MCF 10A (cell line): ENCODE measurements around the gene SLC6A11. TPM values are rescaled to one million over a fixed set of nuclear protein-coding genes. Genes with fewer than 3 reads are reported as not detected.

ENCODE experiments used
- BruUV-seq: library from RNA; stranded (reverse); fragments of 400-500 nt; replicated peaks from 2 replicates; lab custom pipeline; 2021; lab: Mats Ljungman, UMichigan
- CTCF ChIA-PET: fragments of 300-600 bp; sonication (Branson Sonifier 250); formaldehyde crosslinking; extraction: SDS; loops from one replicate; lab custom pipeline; 2021; ENCODE audit warnings: antibody characterized with exemption, inconsistent platforms; lab: Yijun Ruan, JAX
- POLR2A ChIA-PET: fragments of 300-600, 350-650 bp; sonication (Branson Sonifier 250); formaldehyde crosslinking; extraction: SDS; loops from one replicate; lab custom pipeline; 2020; ENCODE audit warnings: antibody characterized with exemption, inconsistent platforms; lab: Yijun Ruan, JAX
- DNase-seq: peaks from one replicate; pipeline ENCODE4 v3.0.0-alpha.2; 2018; ENCODE audit not compliant: unreplicated experiment
- H3K27ac Mint-ChIP-seq: one replicate; pipeline ENCODE4 v1.8.0; 2022; ENCODE audit warnings: mild to moderate bottlenecking, low read depth, mixed read lengths; ENCODE audit not compliant: unreplicated experiment
- H3K27me3 Mint-ChIP-seq: one replicate; pipeline ENCODE4 v1.8.0; 2022; ENCODE audit warnings: mixed read lengths; ENCODE audit not compliant: insufficient read depth, unreplicated experiment
- H3K36me3 Mint-ChIP-seq: one replicate; pipeline ENCODE4 v1.8.0; 2022; ENCODE audit warnings: mild to moderate bottlenecking, moderate library complexity, mixed read lengths; ENCODE audit not compliant: insufficient read depth, unreplicated experiment
- H3K4me1 Mint-ChIP-seq: one replicate; pipeline ENCODE4 v1.8.0; 2022; ENCODE audit warnings: mixed read lengths; ENCODE audit not compliant: insufficient read depth, unreplicated experiment
- H3K4me3 Mint-ChIP-seq: one replicate; pipeline ENCODE4 v1.8.0; 2022; ENCODE audit warnings: mild to moderate bottlenecking, moderate library complexity, mixed read lengths; ENCODE audit not compliant: unreplicated experiment
- H3K9me3 Mint-ChIP-seq: one replicate; pipeline ENCODE4 v1.8.0; 2022; ENCODE audit warnings: mixed read lengths; ENCODE audit not compliant: unreplicated experiment
- intact Hi-C: fragments of 100-400 bp; cut with micrococcal nuclease; formaldehyde crosslinking; loops from 2 replicates; pipeline ENCODE4 v1.14.1; 2022
- total RNA-seq: library from RNA; stranded (reverse); gene quantifications from 2 replicates; pipeline ENCODE4 v1.2.3, GENCODE V29; 2022
- TF ChIP-seq, protein P1 (sequence below): fragments of 200-600 bp; IDR thresholded peaks from one replicate; pipeline ENCODE4 v1.8.0; 2022; ENCODE audit warnings: antibody characterized with exemption, mild to moderate bottlenecking; ENCODE audit not compliant: unreplicated experiment

The SLC6A11 gene
- total RNA-seq, 1 experiment from 2014 or later: 1.4 TPM

DNA sequence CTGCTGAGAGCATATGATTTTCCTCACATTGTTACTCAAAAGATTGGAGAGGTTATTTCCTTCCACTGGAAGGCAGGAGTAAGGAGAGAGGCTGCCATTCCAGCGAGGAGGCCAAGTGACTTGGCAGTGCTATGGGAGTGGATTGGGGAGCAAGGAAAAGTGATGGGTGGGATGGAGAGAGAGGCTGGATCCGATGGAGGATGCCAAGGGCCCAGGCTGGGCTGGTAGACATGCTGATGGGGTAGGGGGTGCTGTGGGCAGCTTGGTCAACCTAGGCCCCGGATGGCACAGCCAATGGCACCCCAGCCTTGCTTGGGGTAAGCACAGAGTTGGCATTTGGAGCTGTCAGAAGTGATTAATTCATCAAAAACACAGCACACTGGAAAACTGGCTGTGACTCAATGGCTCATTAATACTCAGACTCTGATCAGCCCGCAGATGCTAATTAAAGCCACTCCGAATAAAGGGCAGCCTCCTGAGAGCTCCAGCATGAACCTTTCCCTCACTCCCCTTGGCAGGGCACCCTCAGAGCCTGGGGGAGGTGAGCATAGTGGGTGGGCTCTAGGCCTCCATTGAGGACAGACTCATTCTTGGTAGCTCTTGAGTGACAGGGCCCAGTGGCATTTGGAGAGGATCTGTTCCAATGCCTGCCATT is 154.4 kb downstream of the SLC6A11 start:
- DNase-seq: no peak
- CTCF ChIA-PET: interaction anchor here (0.6 to 1.5 kb wide), 3 partner anchors 21 to 157 kb away, joined by 3 to 6 read pairs (median 4); no protein-coding TSS in a partner anchor
- Mint-ChIP-seq H3K27me3 (peaks cover 94% of the 10 kb centered on the region), H3K27ac (no peak overlapping the region), H3K4me1 (no peaks in the 10 kb centered on the region), H3K36me3 (no peaks in the 10 kb centered on the region), H3K4me3 (no peak overlapping the region), H3K9me3 (no peaks in the 10 kb centered on the region)
- intact Hi-C loops: no loop called here
- BruUV-seq: no TSS peak
- TF ChIP-seq, protein P1, sequence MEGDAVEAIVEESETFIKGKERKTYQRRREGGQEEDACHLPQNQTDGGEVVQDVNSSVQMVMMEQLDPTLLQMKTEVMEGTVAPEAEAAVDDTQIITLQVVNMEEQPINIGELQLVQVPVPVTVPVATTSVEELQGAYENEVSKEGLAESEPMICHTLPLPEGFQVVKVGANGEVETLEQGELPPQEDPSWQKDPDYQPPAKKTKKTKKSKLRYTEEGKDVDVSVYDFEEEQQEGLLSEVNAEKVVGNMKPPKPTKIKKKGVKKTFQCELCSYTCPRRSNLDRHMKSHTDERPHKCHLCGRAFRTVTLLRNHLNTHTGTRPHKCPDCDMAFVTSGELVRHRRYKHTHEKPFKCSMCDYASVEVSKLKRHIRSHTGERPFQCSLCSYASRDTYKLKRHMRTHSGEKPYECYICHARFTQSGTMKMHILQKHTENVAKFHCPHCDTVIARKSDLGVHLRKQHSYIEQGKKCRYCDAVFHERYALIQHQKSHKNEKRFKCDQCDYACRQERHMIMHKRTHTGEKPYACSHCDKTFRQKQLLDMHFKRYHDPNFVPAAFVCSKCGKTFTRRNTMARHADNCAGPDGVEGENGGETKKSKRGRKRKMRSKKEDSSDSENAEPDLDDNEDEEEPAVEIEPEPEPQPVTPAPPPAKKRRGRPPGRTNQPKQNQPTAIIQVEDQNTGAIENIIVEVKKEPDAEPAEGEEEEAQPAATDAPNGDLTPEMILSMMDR: no peak
- POLR2A ChIA-PET: no interaction called here

GRCh38 chr3:10972072-10972782 is 156.2 kb downstream of the SLC6A11 start:
- H3K27me3 Mint-ChIP-seq: peaks cover 76% of the 10 kb centered on the region

DNA sequence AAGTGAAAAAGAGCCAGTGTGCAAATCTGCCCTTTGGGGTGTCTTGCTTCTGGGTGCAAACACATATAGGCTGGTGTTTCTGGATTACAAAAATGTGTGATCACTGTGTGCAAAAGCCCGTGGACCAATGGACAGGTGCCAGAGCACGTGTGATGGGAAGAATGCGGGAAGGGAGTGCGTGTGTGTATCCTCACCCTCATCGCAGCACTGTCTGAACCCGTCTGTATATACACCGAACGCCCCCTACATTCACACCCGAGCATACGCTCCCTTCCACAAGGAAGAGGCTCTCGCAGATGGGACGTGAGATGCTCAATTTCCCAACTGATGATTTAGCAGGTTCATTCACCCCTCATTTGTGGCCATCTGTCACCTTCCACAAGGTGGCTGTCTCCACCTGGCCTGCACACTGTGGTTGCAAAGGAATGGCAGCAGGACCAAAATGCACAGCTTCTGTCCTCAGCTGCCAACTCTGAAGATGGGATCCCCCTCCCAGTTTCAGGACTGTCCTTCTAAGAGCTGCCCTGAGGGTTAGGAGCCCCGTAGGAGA is 157.1 kb downstream of the SLC6A11 start:
- TF ChIP-seq, protein P1: no peak
- no peak for DNase-seq
- ChIA-PET CTCF (no interaction called here), POLR2A (no interaction called here)
- intact Hi-C loops: no loop called here
- H3K4me1 Mint-ChIP-seq: no peaks in the 10 kb centered on the region
- H3K36me3 Mint-ChIP-seq: no peaks in the 10 kb centered on the region
- no peaks in the 10 kb centered on the region for H3K9me3 Mint-ChIP-seq
- no TSS peak for BruUV-seq
- H3K4me3 Mint-ChIP-seq: no peak overlapping the region
- H3K27ac Mint-ChIP-seq: no peak overlapping the region
- H3K27me3 Mint-ChIP-seq: peaks cover 67% of the 10 kb centered on the region

More at GRCh38 chr3:10972072-10972782, 156.2 kb downstream of the SLC6A11 start:
- H3K4me3 Mint-ChIP-seq: no peak overlapping the region
- no peak overlapping the region for H3K27ac Mint-ChIP-seq
- intact Hi-C loops: no loop called here
- no peaks in the 10 kb centered on the region for H3K9me3 Mint-ChIP-seq
- H3K4me1 Mint-ChIP-seq: no peaks in the 10 kb centered on the region
- CTCF ChIA-PET: interaction anchor here (0.7 kb wide), 1 partner anchor 494 kb away, joined by 4 read pairs; no protein-coding TSS in a partner anchor
- no peaks in the 10 kb centered on the region for H3K36me3 Mint-ChIP-seq
- TF ChIP-seq, protein P1: no peak
- DNase-seq: no peak
- POLR2A ChIA-PET: interaction anchor here (0.5 kb wide), 1 partner anchor 70 kb away, joined by 3 read pairs; no protein-coding TSS in a partner anchor
- no TSS peak for BruUV-seq

GRCh38 chr3:10974131-10974530 is 158.1 kb downstream of the SLC6A11 start:
- Mint-ChIP-seq H3K27ac (no peak overlapping the region), H3K4me3 (no peak overlapping the region), H3K27me3 (peaks cover 58% of the 10 kb centered on the region), H3K9me3 (no peaks in the 10 kb centered on the region), H3K4me1 (no peaks in the 10 kb centered on the region), H3K36me3 (no peaks in the 10 kb centered on the region)
- DNase-seq: no peak
- no TSS peak for BruUV-seq
- POLR2A ChIA-PET: no interaction called here
- CTCF ChIA-PET: interaction anchor here (0.8 kb wide), 1 partner anchor 9 kb away, joined by 3 read pairs; no protein-coding TSS in a partner anchor
- intact Hi-C loops: no loop called here
- TF ChIP-seq, protein P1: no peak
